ENCODE results near the gene REXO4.
A peak's percentile ranks its signal among the peaks of the same experiment; 100 is the strongest.
"Not testable (repeated sequence)": the region's sequence is repeated elsewhere in the genome, so short reads cannot be mapped to it uniquely, and the experiment has no call there.

Gene REXO4

GRCh38 chr9:133420392-133420827 is 2.6 kb upstream of the REXO4 start:
- no peak for DNase-seq (ENCODE audit: low spot score)

GRCh38 chr9:133419005-133419404 is 1.2 kb upstream of the REXO4 start:
- no peak for DNase-seq (ENCODE audit: low spot score)

- DNase-seq (ENCODE audit: low spot score), result no peak
These were observed 2.6 kb downstream of the REXO4 start for GRCh38 chr9:133415170-133415569.

- DNase-seq (ENCODE audit: low spot score), result no peak
These were observed 9.8 kb downstream of the REXO4 start for GRCh38 chr9:133408042-133408441.

GRCh38 chr9:133406480-133407307 is 11.1 kb downstream of the REXO4 start:
- DNase-seq (ENCODE audit: low spot score), result peak; percentile 83

GRCh38 chr9:133405508-133406438 is 12.0 kb downstream of the REXO4 start:
- DNase-seq (ENCODE audit: low spot score), result no peak

- no peak for DNase-seq (ENCODE audit: low spot score)
These were observed 13.3 kb downstream of the REXO4 start for GRCh38 chr9:133404454-133405002.

GRCh38 chr9:133403766-133404453 is 13.9 kb downstream of the REXO4 start:
- DNase-seq (ENCODE audit: low spot score), result peak; percentile 67

GRCh38 chr9:133402689-133403088 is 15.1 kb downstream of the REXO4 start:
- no peak for DNase-seq (ENCODE audit: low spot score)

GRCh38 chr9:133401588-133401987 is 16.2 kb downstream of the REXO4 start:
- DNase-seq (ENCODE audit: low spot score), result no peak

- no peak for DNase-seq (ENCODE audit: low spot score)
These were observed 17.5 kb downstream of the REXO4 start for GRCh38 chr9:133400292-133400691.

- no peak for DNase-seq (ENCODE audit: low spot score)
These were observed 19.9 kb downstream of the REXO4 start for GRCh38 chr9:133397895-133398294.

- no peak for DNase-seq (ENCODE audit: low spot score)
These were observed 20.4 kb downstream of the REXO4 start for GRCh38 chr9:133397370-133397769.

- no peak for DNase-seq (ENCODE audit: low spot score)
These were observed 20.9 kb downstream of the REXO4 start for GRCh38 chr9:133396952-133397351.

GRCh38 chr9:133394687-133395271 is 23.0 kb downstream of the REXO4 start:
- DNase-seq (ENCODE audit: low spot score), result no peak

GRCh38 chr9:133393399-133393798 is 24.4 kb downstream of the REXO4 start:
- no peak for DNase-seq (ENCODE audit: low spot score)

- not testable (repeated sequence) for DNase-seq (ENCODE audit: low spot score)
These were observed 25.5 kb downstream of the REXO4 start for GRCh38 chr9:133392308-133392707.

- DNase-seq (ENCODE audit: low spot score), result not testable (repeated sequence)
These were observed 26.4 kb downstream of the REXO4 start for GRCh38 chr9:133391449-133391848.

GRCh38 chr9:133390713-133391112 is 27.1 kb downstream of the REXO4 start:
- DNase-seq (ENCODE audit: low spot score), result no peak

GRCh38 chr9:133389562-133389961 is 28.2 kb downstream of the REXO4 start:
- no peak for DNase-seq (ENCODE audit: low spot score)

- DNase-seq (ENCODE audit: low spot score), result no peak
These were observed 28.7 kb downstream of the REXO4 start for GRCh38 chr9:133389025-133389557.

All from CD4-positive, alpha-beta T cell treated with Interleukin-15 for 4 hours (primary cell).